Lower leg skin (tissue), 4 donors: Measurements from ENCODE around the gene CRACR2A. TPM values are rescaled to one million over a fixed set of nuclear protein-coding genes. Genes with fewer than 3 reads are reported as not detected.

Source experiments
- DNase-seq, 2 donors: peaks; one replicate each; pipeline ENCODE4 v3.0.0-alpha.2; 2019; ENCODE audit warnings: low spot score in 2 of 2
- H3K4me3 ChIP-seq: fragments of 200-600 bp; sonication (generic); 2 replicates; pipeline ENCODE4 v1.5.1; 2017; ENCODE audit warnings: mild to moderate bottlenecking, low read depth; ENCODE audit not compliant: poor library complexity, severe bottlenecking
- CTCF ChIP-seq, 3 donors: fragments of 450-650 bp; IDR thresholded peaks; one replicate each; pipeline ENCODE4 v1.5.1; 2016; ENCODE audit warnings: antibody characterized with exemption in 3 of 3, mild to moderate bottlenecking in 3 of 3, moderate library complexity in 2 of 3
- POLR2A ChIP-seq, 2 donors: fragments of 450-650 bp; IDR thresholded peaks; one replicate each; pipeline ENCODE4 v1.6.1; 2016 to 2017; ENCODE audit warnings: antibody characterized with exemption in 2 of 2, mild to moderate bottlenecking in 1 of 2, moderate library complexity in 1 of 2
- WGBS, 2 donors: methylation state at CpG; one replicate each; pipeline ENCODE4 v1.1.5; 2018; 5-methylcytosine and 5-hydroxymethylcytosine counted together
- intact Hi-C: fragments of 100-400 bp; cut with DNase I; formaldehyde crosslinking; loops from one replicate; pipeline ENCODE4 v1.15.0; 2023; ENCODE audit warnings: low total_unique reads
- total RNA-seq, 4 donors: library from RNA; depleted of rRNA; stranded (reverse); fragments of >200 nt; gene quantifications; one replicate each; pipeline ENCODE4 v1.1.0, GENCODE V29; 2016

Gene CRACR2A
- total RNA-seq, 4 donors from 2014 or later = 1.4 to 14.4 (median 6.6) TPM

- intact Hi-C loops = no loop called here
- no peak for TF ChIP-seq POLR2A (IDR thresholded peaks at IDR 0.05)
- TF ChIP-seq CTCF (IDR thresholded peaks at IDR 0.05) = no peak
- DNase-seq = no peak
- WGBS, 2 donors = 95 to 96% methylated on average over 5 of the region's 5 CpGs
- no peak overlapping the region for H3K4me3 ChIP-seq
Measured at GRCh38 chr12:3615862-3616261, 137.0 kb downstream of the CRACR2A start.

- no peak for DNase-seq
- intact Hi-C loops = no loop called here
- no peak overlapping the region for H3K4me3 ChIP-seq
- WGBS, 2 donors = 59 to 62% methylated on average over 16 of the region's 16 CpGs
- TF ChIP-seq CTCF (IDR thresholded peaks at IDR 0.05) = no peak
Measured at GRCh38 chr12:3614806-3615466, 138.0 kb downstream of the CRACR2A start.

GRCh38 chr12:3613641-3614395 is 139.1 kb downstream of the CRACR2A start:
- no peak overlapping the region for H3K4me3 ChIP-seq
- no peak for DNase-seq
- intact Hi-C loops = no loop called here
- TF ChIP-seq POLR2A (IDR thresholded peaks at IDR 0.05) (no peak), CTCF (IDR thresholded peaks at IDR 0.05) (no peak)
- WGBS, 2 donors = 90 to 91% methylated on average over 13 of the region's 13 CpGs

- DNase-seq = no peak
- 57 to 62% methylated on average over 8 of the region's 8 CpGs for WGBS, 2 donors
- intact Hi-C loops = no loop called here
- no peak overlapping the region for H3K4me3 ChIP-seq
- TF ChIP-seq CTCF (IDR thresholded peaks at IDR 0.05) (no peak), POLR2A (IDR thresholded peaks at IDR 0.05) (no peak)
Measured at GRCh38 chr12:3611860-3612703, 140.8 kb downstream of the CRACR2A start.

- no peak for DNase-seq
- no peak for TF ChIP-seq CTCF (IDR thresholded peaks at IDR 0.05)
- no peak for TF ChIP-seq POLR2A (IDR thresholded peaks at IDR 0.05)
- intact Hi-C loops = no loop called here
- 92 to 95% methylated on average over 4 of the region's 4 CpGs for WGBS, 2 donors
- H3K4me3 ChIP-seq = no peak overlapping the region
Measured at GRCh38 chr12:3607821-3608220, 145.1 kb downstream of the CRACR2A start.
